Activated T-helper 1 cell treated with anti-CD3 and anti-CD28 coated beads, Interleukin-12 subunit alpha, Interleukin-12 subunit beta, Interleukin-2, Interleukin-4 antibody, amounts not matched to agents 30 ng/mL and 10 ng/mL and 1 ng/mL, durations not matched to agents 14 hours and 24 hours and 36 hours (primary cell): Measurements from ENCODE around the gene XPA. TPM values are rescaled to one million over a fixed set of nuclear protein-coding genes. Genes with fewer than 3 reads are reported as not detected.

Experiments used
- DNase-seq: peaks from one replicate; pipeline ENCODE4 v3.0.0; 2021; ENCODE audit warnings: low spot score
- H3K27ac Mint-ChIP-seq: one replicate; pipeline ENCODE4 v1.8.0; 2021; ENCODE audit warnings: mild to moderate bottlenecking, mixed read lengths
- H3K27me3 Mint-ChIP-seq: one replicate; pipeline ENCODE4 v1.8.0; 2022; ENCODE audit warnings: mild to moderate bottlenecking, moderate library complexity, mixed read lengths; ENCODE audit not compliant: insufficient read depth
- H3K36me3 Mint-ChIP-seq: one replicate; pipeline ENCODE4 v1.8.0; 2021; ENCODE audit warnings: low read depth, mixed read lengths
- H3K4me1 Mint-ChIP-seq: one replicate; pipeline ENCODE4 v1.8.0; 2021; ENCODE audit warnings: low read depth, mixed read lengths
- H3K4me3 Mint-ChIP-seq: one replicate; pipeline ENCODE4 v1.8.0; 2021; ENCODE audit warnings: mild to moderate bottlenecking, moderate library complexity, mixed read lengths
- H3K9me3 Mint-ChIP-seq: one replicate; pipeline ENCODE4 v1.8.0; 2021; ENCODE audit warnings: mixed read lengths
- intact Hi-C: fragments of 100-400 bp; cut with micrococcal nuclease; formaldehyde crosslinking; loops from one replicate; pipeline ENCODE4 v1.15.1; 2024
- total RNA-seq: library from RNA; stranded (reverse); gene quantifications from 2 replicates; pipeline ENCODE4 v1.2.3, GENCODE V29; 2022

XPA gene
- total RNA-seq, 1 donor from 2014 or later, result 11.3 TPM

DNA sequence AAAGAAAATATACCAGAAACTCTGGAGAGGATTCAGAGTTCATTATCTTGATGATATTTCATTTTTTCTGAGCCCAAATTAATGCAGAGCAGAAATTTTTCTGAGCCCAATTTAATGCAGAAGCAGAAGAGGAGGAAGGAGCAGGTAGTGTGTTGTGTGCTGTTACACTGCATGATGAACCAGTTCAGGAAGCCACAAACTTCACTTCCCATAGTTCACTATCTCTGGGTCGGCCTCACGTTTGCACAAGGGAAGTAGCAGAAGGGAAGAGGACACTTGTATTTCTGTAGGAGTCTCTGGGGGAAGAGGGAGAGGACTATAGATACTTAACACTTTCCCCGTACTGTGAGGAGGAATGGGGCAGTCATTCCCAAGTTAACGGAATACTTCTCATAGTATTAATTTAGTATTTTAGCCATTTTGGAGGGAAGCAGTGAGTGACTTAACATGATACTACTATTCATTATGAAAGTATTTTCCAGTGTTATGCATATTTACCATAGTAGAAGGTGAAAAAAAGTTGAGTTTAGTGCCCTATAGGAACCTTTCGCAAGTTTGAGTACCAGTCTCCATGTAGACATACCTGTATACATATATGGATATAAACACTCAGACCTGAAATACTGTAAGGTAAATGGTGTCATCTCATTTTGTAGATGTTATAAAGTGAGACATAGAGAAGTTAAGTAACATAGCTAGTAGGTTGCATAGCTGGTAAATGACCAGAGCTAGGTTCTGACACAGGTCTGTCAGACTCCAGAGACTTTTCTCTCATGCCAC, 30.0 kb downstream of the XPA start:
- H3K4me1 Mint-ChIP-seq, result peaks cover 39% of the 10 kb centered on the region
- H3K27ac Mint-ChIP-seq, result peak overlapping the region; percentile 49
- peaks cover 61% of the 10 kb centered on the region for H3K36me3 Mint-ChIP-seq
- no peaks in the 10 kb centered on the region for H3K27me3 Mint-ChIP-seq
- intact Hi-C loops, result no loop called here
- no peak overlapping the region for H3K4me3 Mint-ChIP-seq
- DNase-seq, result no peak
- no peaks in the 10 kb centered on the region for H3K9me3 Mint-ChIP-seq

- DNase-seq, result no peak
- intact Hi-C loops, result no loop called here
- peaks cover 39% of the 10 kb centered on the region for H3K4me1 Mint-ChIP-seq
- no peak overlapping the region for H3K27ac Mint-ChIP-seq
- peaks cover 55% of the 10 kb centered on the region for H3K36me3 Mint-ChIP-seq
- no peaks in the 10 kb centered on the region for H3K9me3 Mint-ChIP-seq
- H3K27me3 Mint-ChIP-seq, result no peaks in the 10 kb centered on the region
- no peak overlapping the region for H3K4me3 Mint-ChIP-seq
These were observed 31.4 kb downstream of the XPA start for GRCh38 chr9:97665742-97666141.

- Mint-ChIP-seq H3K4me1 (peaks cover 14% of the 10 kb centered on the region), H3K27me3 (no peaks in the 10 kb centered on the region), H3K4me3 (no peak overlapping the region), H3K27ac (no peak overlapping the region), H3K9me3 (no peaks in the 10 kb centered on the region), H3K36me3 (peaks cover 56% of the 10 kb centered on the region)
- DNase-seq, result no peak
- intact Hi-C loops, result no loop called here
These were observed 36.3 kb downstream of the XPA start for GRCh38 chr9:97660847-97661246.

DNA sequence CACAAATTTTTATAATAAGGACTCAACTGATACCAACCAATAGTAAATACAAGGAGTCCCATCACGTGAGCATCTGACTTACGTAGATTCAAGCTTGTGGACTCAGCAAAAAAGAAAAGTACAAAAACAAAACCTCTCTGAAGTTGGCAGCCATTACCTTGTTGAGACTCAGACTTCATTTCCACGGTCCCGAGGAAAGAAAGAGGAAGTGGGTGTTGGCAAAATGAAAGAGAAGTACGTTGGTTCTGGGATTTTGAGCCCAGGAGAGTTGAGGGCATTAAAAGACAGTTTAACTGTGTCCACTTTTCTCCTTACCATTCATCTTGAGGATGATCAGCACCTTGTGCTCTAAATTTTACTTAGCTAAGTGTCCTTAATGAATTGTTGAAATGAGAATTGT, 36.8 kb downstream of the XPA start:
- DNase-seq, result no peak
- Mint-ChIP-seq H3K4me1 (peaks cover 9% of the 10 kb centered on the region), H3K27ac (no peak overlapping the region), H3K36me3 (peaks cover 58% of the 10 kb centered on the region), H3K27me3 (no peaks in the 10 kb centered on the region), H3K4me3 (no peak overlapping the region), H3K9me3 (no peaks in the 10 kb centered on the region)
- intact Hi-C loops, result no loop called here

- intact Hi-C loops, result no loop called here
- peaks cover 6% of the 10 kb centered on the region for H3K4me1 Mint-ChIP-seq
- no peaks in the 10 kb centered on the region for H3K27me3 Mint-ChIP-seq
- no peak overlapping the region for H3K4me3 Mint-ChIP-seq
- H3K36me3 Mint-ChIP-seq, result peaks cover 60% of the 10 kb centered on the region
- H3K27ac Mint-ChIP-seq, result no peak overlapping the region
- no peaks in the 10 kb centered on the region for H3K9me3 Mint-ChIP-seq
- no peak for DNase-seq
These were observed 37.4 kb downstream of the XPA start for GRCh38 chr9:97659771-97660170.

DNA sequence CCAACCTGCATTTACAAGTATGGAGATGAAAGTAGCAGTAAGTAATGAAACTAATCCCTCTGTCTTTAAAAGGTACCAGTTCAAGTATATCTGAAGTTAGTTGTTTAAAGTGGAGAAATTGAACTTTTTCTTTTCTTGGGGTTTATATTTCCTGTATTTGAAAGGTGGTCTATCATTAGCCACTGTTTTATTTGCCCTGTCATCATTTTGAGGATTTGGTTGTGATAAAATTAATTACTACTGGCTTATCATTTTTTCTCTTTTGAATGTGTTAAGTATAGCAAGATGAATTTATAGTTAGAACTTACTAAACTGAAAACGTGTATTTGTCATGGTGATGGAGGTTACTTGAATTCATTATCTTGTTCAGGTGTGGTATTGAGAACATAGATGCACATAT, 38.4 kb downstream of the XPA start:
- H3K9me3 Mint-ChIP-seq, result no peaks in the 10 kb centered on the region
- DNase-seq, result no peak
- H3K36me3 Mint-ChIP-seq, result peaks cover 60% of the 10 kb centered on the region
- H3K27ac Mint-ChIP-seq, result no peak overlapping the region
- no peaks in the 10 kb centered on the region for H3K4me1 Mint-ChIP-seq
- no peak overlapping the region for H3K4me3 Mint-ChIP-seq
- no peaks in the 10 kb centered on the region for H3K27me3 Mint-ChIP-seq
- intact Hi-C loops, result no loop called here

GRCh38 chr9:97651646-97652045, 45.5 kb downstream of the XPA start:
- no peak overlapping the region for H3K4me3 Mint-ChIP-seq
- no peak overlapping the region for H3K27ac Mint-ChIP-seq
- intact Hi-C loops, result no loop called here

GRCh38 chr9:97647996-97648395, 49.1 kb downstream of the XPA start:
- intact Hi-C loops, result no loop called here
- Mint-ChIP-seq H3K9me3 (no peaks in the 10 kb centered on the region), H3K4me3 (no peak overlapping the region), H3K36me3 (peaks cover 45% of the 10 kb centered on the region), H3K4me1 (peaks cover 9% of the 10 kb centered on the region), H3K27me3 (no peaks in the 10 kb centered on the region), H3K27ac (no peak overlapping the region)
- no peak for DNase-seq

More at GRCh38 chr9:97651646-97652045, 45.5 kb downstream of the XPA start:
- DNase-seq, result no peak
- Mint-ChIP-seq H3K27me3 (no peaks in the 10 kb centered on the region), H3K9me3 (no peaks in the 10 kb centered on the region), H3K4me1 (peaks cover 9% of the 10 kb centered on the region), H3K36me3 (peaks cover 49% of the 10 kb centered on the region)

DNA sequence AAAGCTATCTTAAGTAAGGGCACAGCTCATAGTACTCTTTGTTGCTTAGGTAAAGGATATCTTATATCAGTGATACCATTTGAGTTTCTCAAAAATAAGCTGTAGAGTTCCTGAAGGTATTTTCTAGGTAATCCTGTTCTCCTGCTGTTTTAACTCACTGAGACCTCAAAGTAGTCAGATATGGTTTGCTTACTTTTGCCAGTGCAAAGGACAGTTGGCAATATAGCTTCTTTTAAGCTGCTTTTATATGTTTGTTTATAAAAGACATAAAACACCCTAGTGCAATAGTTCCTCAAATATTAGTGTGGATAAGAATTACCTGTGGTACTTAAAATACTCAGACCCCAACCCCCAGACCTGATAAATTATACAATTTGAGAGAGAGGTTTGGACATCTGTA, 51.4 kb downstream of the XPA start:
- Mint-ChIP-seq H3K27me3 (no peaks in the 10 kb centered on the region), H3K9me3 (no peaks in the 10 kb centered on the region), H3K4me1 (peaks cover 5% of the 10 kb centered on the region), H3K4me3 (no peak overlapping the region), H3K27ac (no peak overlapping the region), H3K36me3 (peaks cover 45% of the 10 kb centered on the region)
- no peak for DNase-seq
- intact Hi-C loops, result no loop called here

- Mint-ChIP-seq H3K27ac (no peak overlapping the region), H3K36me3 (peaks cover 36% of the 10 kb centered on the region), H3K27me3 (no peaks in the 10 kb centered on the region), H3K4me3 (no peak overlapping the region), H3K4me1 (peaks cover 46% of the 10 kb centered on the region), H3K9me3 (no peaks in the 10 kb centered on the region)
- DNase-seq, result no peak
- intact Hi-C loops, result no loop called here
These were observed 56.8 kb downstream of the XPA start for GRCh38 chr9:97640325-97640724.

DNA sequence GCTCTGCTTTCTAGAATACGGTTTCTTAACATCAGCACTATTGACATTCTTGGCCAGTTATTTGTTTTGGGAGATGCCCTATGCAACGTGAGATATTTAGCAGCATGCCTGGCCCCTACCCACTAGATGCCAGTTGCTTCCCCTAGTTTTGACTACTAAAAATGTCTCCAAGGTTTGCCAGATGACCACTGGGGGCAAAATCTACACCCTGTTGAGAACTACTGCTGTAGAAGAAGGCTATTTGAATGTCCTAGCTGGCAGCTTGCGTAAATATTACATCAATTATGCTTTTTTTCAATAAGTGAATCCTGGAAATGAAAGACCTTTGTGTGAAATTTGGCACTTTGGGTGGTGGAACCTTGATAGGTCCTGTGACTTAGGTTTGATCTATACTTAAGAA, 58.5 kb downstream of the XPA start:
- intact Hi-C loops, result loop anchor here (5.0 to 10.0 kb wide), 3 partner anchors 44 to 864 kb away; partner anchors contain the start of gene ZNF510
- no peak overlapping the region for H3K4me3 Mint-ChIP-seq
- H3K4me1 Mint-ChIP-seq, result peaks cover 58% of the 10 kb centered on the region
- no peaks in the 10 kb centered on the region for H3K27me3 Mint-ChIP-seq
- no peak overlapping the region for H3K27ac Mint-ChIP-seq
- no peaks in the 10 kb centered on the region for H3K9me3 Mint-ChIP-seq
- DNase-seq, result no peak
- H3K36me3 Mint-ChIP-seq, result peaks cover 36% of the 10 kb centered on the region

DNA sequence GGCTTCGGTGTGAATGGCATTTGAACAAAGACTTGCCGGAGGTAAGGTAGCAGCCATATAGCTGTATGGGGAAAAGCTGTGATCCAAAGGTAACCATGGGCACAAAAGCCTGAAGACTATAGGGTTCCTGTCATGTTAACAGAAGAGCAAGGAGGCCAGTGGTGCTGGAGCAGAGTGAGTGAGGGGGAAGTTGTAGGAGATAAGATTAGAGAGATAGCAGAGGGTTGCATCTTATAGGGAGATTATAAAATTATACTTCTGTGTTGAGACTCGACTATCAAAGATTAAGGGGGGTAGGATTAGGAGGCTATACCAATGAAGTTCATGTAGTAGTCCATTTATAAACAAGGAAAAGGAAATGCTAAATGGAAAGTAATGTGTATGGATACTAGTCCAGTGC, 60.2 kb downstream of the XPA start:
- Mint-ChIP-seq H3K27me3 (no peaks in the 10 kb centered on the region), H3K9me3 (no peaks in the 10 kb centered on the region), H3K36me3 (peaks cover 28% of the 10 kb centered on the region), H3K27ac (no peak overlapping the region), H3K4me1 (peaks cover 66% of the 10 kb centered on the region), H3K4me3 (no peak overlapping the region)
- no peak for DNase-seq
- intact Hi-C loops, result loop anchor here (5.0 to 10.0 kb wide), 3 partner anchors 45 to 862 kb away; partner anchors contain the start of gene ZNF510

GRCh38 chr9:97635026-97635425, 62.1 kb downstream of the XPA start:
- Mint-ChIP-seq H3K9me3 (no peaks in the 10 kb centered on the region), H3K27me3 (no peaks in the 10 kb centered on the region), H3K4me3 (peak overlapping the region; percentile 94), H3K27ac (peak overlapping the region; percentile 53), H3K36me3 (peaks cover 20% of the 10 kb centered on the region), H3K4me1 (peaks cover 60% of the 10 kb centered on the region)
- intact Hi-C loops, result loop anchor here (5.0 to 10.0 kb wide), 3 partner anchors 47 to 860 kb away; partner anchors contain the start of gene ZNF510
- DNase-seq, result no peak
